ENCODE results near the gene SPTAN1. TPM values are rescaled to one million over a fixed set of nuclear protein-coding genes. Genes with fewer than 3 reads are reported as not detected.
"Not testable (repeated sequence)": the region's sequence is repeated elsewhere in the genome, so short reads cannot be mapped to it uniquely, and the experiment has no call there.

The SPTAN1 gene
- total RNA-seq, 4 donors from 2014 or later: 204 to 368 (median 348) TPM

DNA sequence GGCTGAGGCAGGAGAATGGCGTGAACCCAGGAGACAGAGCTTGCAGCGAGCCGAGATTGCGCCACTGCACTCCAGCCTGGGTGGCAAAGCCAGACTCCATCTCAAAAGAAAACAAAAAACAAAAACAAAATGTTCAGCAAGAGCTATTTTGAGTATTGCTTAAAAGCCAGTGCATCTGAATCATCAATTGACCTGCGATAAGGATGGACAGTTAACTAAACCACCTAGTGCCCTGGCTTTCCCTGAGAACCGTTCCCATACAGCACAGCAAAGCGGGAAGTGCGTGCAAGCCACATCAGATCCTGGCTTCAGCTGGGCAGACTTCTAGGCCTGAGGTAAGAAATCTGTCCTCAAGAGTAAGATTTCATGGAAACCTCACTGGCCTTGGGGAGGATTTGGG lies 101.5 kb downstream of the SPTAN1 start:
- DNase-seq (ENCODE audit: extremely low spot score): no peak
- Histone ChIP-seq H3K36me3 (no peaks in the 10 kb centered on the region), H3K9me3 (no peaks in the 10 kb centered on the region), H3K27ac (replicated peaks in 1 of 4) (no peak overlapping the region), H3K27me3 (no peaks in the 10 kb centered on the region), H3K4me1 (peaks cover 0 to 14% (median 11%) of the 10 kb centered on the region in 4 donors), H3K4me3 (no peak overlapping the region)
- TF ChIP-seq POLR2A (IDR thresholded peaks at IDR 0.05; ENCODE audit: low read depth) (no peak), POLR2AphosphoS5 (IDR thresholded peaks at IDR 0.05) (no peak)
- intact Hi-C loops (cut with DNase I): no loop called here
- 98% methylated on average over 8 of the region's 8 CpGs for WGBS

- no peaks in the 10 kb centered on the region for H3K27me3 ChIP-seq
- H3K9me3 ChIP-seq: no peaks in the 10 kb centered on the region
- no peak overlapping the region for H3K4me3 ChIP-seq
- intact Hi-C loops (cut with DNase I): no loop called here
- no peak overlapping the region for H3K27ac ChIP-seq (replicated peaks in 1 of 4)
- TF ChIP-seq POLR2A (IDR thresholded peaks at IDR 0.05; ENCODE audit: low read depth) (no peak), POLR2AphosphoS5 (IDR thresholded peaks at IDR 0.05) (no peak), CTCF (IDR thresholded peaks at IDR 0.05) (no peak), EP300 (IDR thresholded peaks at IDR 0.05) (no peak)
- H3K36me3 ChIP-seq: no peaks in the 10 kb centered on the region
- no peak for DNase-seq (ENCODE audit: extremely low spot score)
- WGBS: 100% methylated on average over 1 of the region's 1 CpG
- H3K4me1 ChIP-seq: peaks cover 0 to 14% (median 11%) of the 10 kb centered on the region in 4 donors
Observed at GRCh38 chr9:128654481-128654880, 102.1 kb downstream of the SPTAN1 start.

DNA sequence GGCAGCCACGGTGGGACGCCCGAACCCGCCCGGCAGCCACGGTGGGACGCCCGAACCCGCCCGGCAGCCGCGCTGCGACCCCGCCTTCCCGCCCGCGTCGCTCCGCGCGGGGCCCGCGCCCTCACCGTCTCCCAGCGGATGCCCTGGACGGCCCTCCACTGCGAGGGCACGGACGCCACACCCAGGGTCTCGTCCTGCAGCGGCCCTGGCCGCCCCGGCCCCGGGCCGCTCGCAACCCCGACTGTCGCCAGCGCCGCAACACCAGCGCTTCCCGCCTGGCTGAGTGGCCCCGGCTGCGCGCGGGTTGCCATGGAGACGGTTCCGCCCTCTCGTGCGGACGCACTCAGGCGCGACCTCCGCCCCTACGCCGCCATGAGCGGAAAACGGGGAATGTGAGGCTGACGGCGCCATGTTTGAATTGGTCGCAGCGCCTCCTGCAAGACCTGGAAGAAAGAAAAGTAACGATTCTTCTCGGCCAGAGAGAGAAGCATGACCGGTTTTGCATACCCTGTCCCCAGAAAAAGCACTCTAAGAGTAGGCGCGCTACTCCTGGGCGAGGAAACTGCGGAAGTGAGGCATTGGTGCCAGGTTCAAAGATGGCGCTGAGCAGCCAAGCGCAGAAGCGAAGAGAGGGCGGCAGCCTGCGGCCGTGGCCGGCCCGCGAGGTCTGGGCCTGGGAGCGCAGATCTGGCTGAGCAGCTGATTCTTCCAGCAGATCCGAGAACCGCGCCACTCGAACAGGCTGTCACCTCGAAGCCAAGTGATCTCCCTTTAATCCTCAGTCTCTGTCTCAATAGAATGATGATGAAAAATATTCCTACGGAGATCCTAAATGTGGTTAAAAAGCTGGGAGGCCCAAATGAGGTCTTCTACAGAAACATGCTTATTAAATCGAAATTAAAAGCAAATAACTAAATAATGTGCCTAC lies 104.3 kb downstream of the SPTAN1 start, which contains the start of gene DYNC2I2:
DYNC2I2 (minus strand) TSS at position 432 of the 928 bp plus-strand sequence; CDS start at position 311, 121 bp downstream.
- no peaks in the 10 kb centered on the region for H3K27me3 ChIP-seq
- under 1% methylated on average over 60 of the region's 86 CpGs for WGBS
- TF ChIP-seq CTCF (IDR thresholded peaks at IDR 0.05) (no peak), EP300 (IDR thresholded peaks at IDR 0.05) (no peak), POLR2AphosphoS5 (IDR thresholded peaks at IDR 0.05) (peak; percentile 71 to 83), POLR2A (IDR thresholded peaks at IDR 0.05; ENCODE audit: low read depth) (no peak)
- intact Hi-C loops (cut with DNase I): no loop called here
- H3K27ac ChIP-seq (replicated peaks in 1 of 4): peak within 1 kb of the TSS; percentile 87 to 94 (median 90)
- H3K9me3 ChIP-seq: no peaks in the 10 kb centered on the region
- H3K4me3 ChIP-seq: peak within 1 kb of the TSS; percentile 76 to 88 (median 76)
- no peaks in the 10 kb centered on the region for H3K36me3 ChIP-seq
- peak; percentile 99 for DNase-seq (ENCODE audit: extremely low spot score)
- peaks cover 0 to 14% (median 11%) of the 10 kb centered on the region in 4 donors for H3K4me1 ChIP-seq

GRCh38 chr9:128657344-128657704 lies 104.9 kb downstream of the SPTAN1 start:
- Histone ChIP-seq H3K27me3 (no peaks in the 10 kb centered on the region), H3K9me3 (no peaks in the 10 kb centered on the region), H3K36me3 (no peaks in the 10 kb centered on the region), H3K4me1 (peaks cover 0 to 14% (median 11%) of the 10 kb centered on the region in 4 donors), H3K4me3 (peak overlapping the region in 3 of 4 donors; percentile 76 to 88 (median 76)), H3K27ac (replicated peaks in 1 of 4) (peak overlapping the region; percentile 87 to 94 (median 90))
- intact Hi-C loops (cut with DNase I): no loop called here
- 96% methylated on average over 13 of the region's 13 CpGs for WGBS
- no peak for TF ChIP-seq CTCF (IDR thresholded peaks at IDR 0.05)
- no peak for TF ChIP-seq POLR2AphosphoS5 (IDR thresholded peaks at IDR 0.05)
- TF ChIP-seq EP300 (IDR thresholded peaks at IDR 0.05): no peak
- no peak for TF ChIP-seq POLR2A (IDR thresholded peaks at IDR 0.05; ENCODE audit: low read depth)
- DNase-seq (ENCODE audit: extremely low spot score): no peak

- intact Hi-C loops (cut with DNase I): no loop called here
- H3K4me1 ChIP-seq: peaks cover 0 to 14% (median 11%) of the 10 kb centered on the region in 4 donors
- no peak for TF ChIP-seq POLR2AphosphoS5 (IDR thresholded peaks at IDR 0.05)
- TF ChIP-seq POLR2A (IDR thresholded peaks at IDR 0.05; ENCODE audit: low read depth): no peak
- no peak for TF ChIP-seq CTCF (IDR thresholded peaks at IDR 0.05)
- no peak for TF ChIP-seq EP300 (IDR thresholded peaks at IDR 0.05)
- H3K4me3 ChIP-seq: no peak overlapping the region
- H3K9me3 ChIP-seq: no peaks in the 10 kb centered on the region
- 93% methylated on average over 3 of the region's 3 CpGs for WGBS
- H3K36me3 ChIP-seq: no peaks in the 10 kb centered on the region
- H3K27me3 ChIP-seq: no peaks in the 10 kb centered on the region
- DNase-seq (ENCODE audit: extremely low spot score): no peak
- peak overlapping the region in 1 of 4 donors; percentile 87 for H3K27ac ChIP-seq (replicated peaks in 1 of 4)
Observed at GRCh38 chr9:128657796-128658195, 105.4 kb downstream of the SPTAN1 start.

GRCh38 chr9:128666481-128666941 lies 114.1 kb downstream of the SPTAN1 start:
- DNase-seq (ENCODE audit: extremely low spot score); H3K27ac ChIP-seq (replicated peaks in 1 of 4); H3K27me3 ChIP-seq; H3K36me3 ChIP-seq; intact Hi-C loops (cut with DNase I); H3K4me3 ChIP-seq; H3K9me3 ChIP-seq; H3K4me1 ChIP-seq: not testable (repeated sequence)
- WGBS: 85% methylated on average over 8 of the region's 8 CpGs

All from esophagus muscularis mucosa (tissue), 4 donors.